Fibroblast of villous mesenchyme (primary cell): ENCODE data around the gene ADRA2C. TPM values are rescaled to one million over a fixed set of nuclear protein-coding genes. Genes with fewer than 3 reads are reported as not detected.

ENCODE experiments used
- DNase-seq: peaks from one replicate; pipeline ENCODE4 v3.0.0-alpha.2; 2010; ENCODE audit warnings: low read depth
- H3K4me3 ChIP-seq: 2 replicates; pipeline ENCODE4 v1.5.1; 2011; ENCODE audit warnings: low read depth, mild to moderate bottlenecking, low read length
- CTCF ChIP-seq: IDR thresholded peaks from 2 replicates; pipeline ENCODE4 v1.5.1; 2012; ENCODE audit warnings: low read depth, mild to moderate bottlenecking, low read length; ENCODE audit not compliant: insufficient read depth
- total RNA-seq: library from RNA; depleted of rRNA; stranded (reverse); fragments of >200 nt; gene quantifications from 2 replicates; pipeline ENCODE4 v1.2.3, GENCODE V29; 2012

ADRA2C gene
- total RNA-seq, 1 donor: 2.2 TPM

DNA sequence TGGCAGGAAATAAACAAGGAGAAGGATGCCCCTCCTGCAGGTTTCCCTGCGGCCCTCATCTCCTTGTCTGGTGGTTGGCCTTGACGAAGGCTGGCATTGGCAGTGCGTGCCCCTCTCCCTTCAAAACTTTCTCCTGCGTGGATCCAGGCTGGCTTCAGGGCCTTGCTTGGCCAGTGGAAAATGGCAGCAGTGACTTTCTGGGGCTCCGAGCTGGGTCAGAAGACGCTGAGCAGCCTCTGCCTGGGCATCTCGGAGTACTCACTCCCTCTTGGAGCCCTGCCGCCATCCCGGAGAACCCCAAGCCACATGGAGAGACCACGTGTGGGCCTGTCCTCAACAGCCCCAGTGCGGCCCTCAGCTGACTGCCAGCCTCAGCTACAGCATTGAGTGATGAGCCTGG is 39.5 kb downstream of the ADRA2C start:
- H3K4me3 ChIP-seq: no peak overlapping the region
- DNase-seq: no peak
- no peak for TF ChIP-seq CTCF

DNA sequence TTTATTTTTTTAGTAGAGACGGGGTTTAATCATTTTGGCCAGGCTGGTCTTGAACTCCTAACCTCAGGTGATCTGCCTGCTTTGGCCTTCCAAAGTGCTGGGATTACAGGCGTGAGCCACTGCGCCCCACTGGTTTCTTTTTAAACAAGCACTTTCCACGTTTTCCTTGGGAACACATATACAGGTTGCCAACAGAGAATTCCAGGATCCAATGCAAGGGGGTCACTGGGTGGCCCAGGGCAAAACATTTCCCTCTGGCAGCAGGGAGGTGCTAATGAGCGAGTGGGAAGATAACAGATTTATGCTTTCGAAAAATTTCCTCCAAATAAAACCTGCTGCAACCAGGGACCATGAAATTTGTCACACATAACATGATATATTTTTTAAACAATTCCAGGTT is 41.1 kb downstream of the ADRA2C start:
- TF ChIP-seq CTCF: no peak
- H3K4me3 ChIP-seq: no peak overlapping the region
- no peak for DNase-seq

- H3K4me3 ChIP-seq: no peak overlapping the region
- no peak for TF ChIP-seq CTCF
- DNase-seq: no peak
Measured at GRCh38 chr4:3807822-3808496, 41.8 kb downstream of the ADRA2C start.

DNA sequence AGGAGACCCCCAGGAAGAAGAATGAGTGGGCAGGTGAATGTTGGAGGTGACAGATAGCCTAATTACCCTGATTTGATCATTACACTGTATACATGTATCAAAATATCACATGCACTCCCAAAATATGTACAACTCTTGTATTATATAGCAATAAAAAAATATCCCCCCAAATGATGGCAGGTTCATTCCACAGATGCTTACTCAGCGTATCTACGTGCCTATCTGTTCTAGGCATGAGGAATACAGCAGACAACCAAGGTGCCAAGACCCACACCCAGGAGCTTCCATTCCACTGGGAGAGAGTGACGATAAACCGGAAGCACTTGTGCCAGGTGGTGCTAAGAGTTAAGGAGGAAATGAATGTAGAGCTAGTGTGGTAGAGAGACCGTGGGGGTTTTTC is 42.4 kb downstream of the ADRA2C start:
- DNase-seq: no peak
- H3K4me3 ChIP-seq: no peak overlapping the region
- TF ChIP-seq CTCF: no peak

DNA sequence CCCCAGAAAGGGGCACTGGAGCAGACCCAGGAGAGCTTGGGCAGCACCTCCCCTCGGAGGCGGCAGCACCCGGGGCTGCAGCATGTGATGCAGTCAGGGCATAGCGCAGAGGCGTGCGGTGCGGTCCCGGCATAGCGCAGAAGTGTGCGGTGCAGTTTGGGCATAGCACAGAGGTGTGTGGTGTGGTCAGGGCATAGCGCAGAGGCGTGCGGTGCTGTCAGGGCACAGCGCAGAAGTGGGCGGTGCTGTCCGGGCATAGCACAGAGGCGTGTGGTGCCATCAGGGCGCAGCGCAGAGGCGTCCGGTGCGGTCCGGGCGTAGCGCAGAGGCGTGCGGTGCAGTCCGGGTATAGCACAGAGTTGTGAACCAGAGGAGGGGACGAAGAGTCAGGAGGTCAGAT is 42.8 kb downstream of the ADRA2C start:
- no peak for TF ChIP-seq CTCF
- no peak overlapping the region for H3K4me3 ChIP-seq
- no peak for DNase-seq

- no peak for TF ChIP-seq CTCF
- H3K4me3 ChIP-seq: no peak overlapping the region
- no peak for DNase-seq
Measured at GRCh38 chr4:3809451-3810110, 43.4 kb downstream of the ADRA2C start.
